ENCODE results near the gene DAPP1. TPM values are rescaled to one million over a fixed set of nuclear protein-coding genes. Genes with fewer than 3 reads are reported as not detected.
"Not testable (repeated sequence)": the region's sequence is repeated elsewhere in the genome, so short reads cannot be mapped to it uniquely, and the experiment has no call there.

DAPP1 gene
- 10 to 100 TPM; 16.7 to 17.5 TPM for total RNA-seq

DNA sequence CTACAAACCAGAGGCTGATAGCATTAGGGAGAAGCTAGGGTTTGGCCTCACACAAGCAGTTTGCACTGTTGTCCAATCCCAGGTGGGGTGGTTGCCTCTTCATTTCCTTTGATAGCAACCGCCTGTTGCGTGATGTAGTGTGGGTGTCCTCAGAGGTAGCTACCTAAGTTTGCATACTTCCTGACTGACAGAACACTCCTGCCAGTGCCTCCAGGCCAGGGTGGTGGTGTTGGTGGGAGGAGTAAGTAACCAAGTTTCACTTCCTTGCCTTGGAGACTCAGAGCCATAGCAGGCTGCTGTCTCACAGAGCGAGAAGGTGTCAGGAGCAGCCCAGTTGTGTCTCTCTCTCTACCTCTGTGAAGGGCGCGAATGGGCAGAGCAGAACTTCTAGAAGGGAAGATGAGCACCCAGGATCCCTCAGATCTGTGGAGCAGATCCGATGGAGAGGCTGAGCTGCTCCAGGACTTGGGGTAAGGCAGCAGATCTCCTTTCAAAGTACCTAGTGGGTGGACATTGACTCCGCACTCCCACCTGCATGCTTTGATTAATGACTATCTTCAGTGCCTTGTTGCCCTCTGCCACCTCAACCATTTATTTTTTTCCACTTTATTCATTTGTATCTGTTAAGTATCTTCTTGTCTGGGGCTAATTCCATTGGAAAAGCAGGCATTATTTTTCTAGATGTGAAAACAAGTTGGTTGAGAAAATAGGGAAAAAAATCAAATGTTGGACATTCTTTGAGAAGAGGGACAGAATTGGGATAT is at the start of gene DAPP1:
Gene DAPP1 (plus strand): TSS at position 283 of the 764 bp plus-strand sequence. CDS start 87 bp downstream, at position 370.
- ChIA-PET POLR2A (interaction anchor here (0.7 to 2.5 kb wide), 16 partner anchors 8 to 728 kb away, joined by 3 to 24 read pairs (median 4); partner anchors contain the start of genes ADH5, DNAJB14, H2AZ1 and LAMTOR3), CTCF (interaction anchor here (1.0 to 2.6 kb wide), 7 partner anchors 9 to 256 kb away, joined by 4 to 23 read pairs (median 5); partner anchors contain the start of genes DNAJB14 and TRMT10A)
- Mint-ChIP-seq H3K4me3 (peak within 1 kb of the TSS; percentile 90), H3K27me3 (ENCODE audit: low read depth) (no peaks in the 10 kb centered on the region), H3K9me3 (ENCODE audit: insufficient read depth) (no peaks in the 10 kb centered on the region), H3K27ac (peak within 1 kb of the TSS; percentile 96), H3K4me1 (ENCODE audit: low read depth) (peaks cover 65% of the 10 kb centered on the region), H3K36me3 (ENCODE audit: low read depth) (peaks cover 16% of the 10 kb centered on the region)
- peak; percentile 92 for DNase-seq
- peak; percentile 98 for ATAC-seq

DNA sequence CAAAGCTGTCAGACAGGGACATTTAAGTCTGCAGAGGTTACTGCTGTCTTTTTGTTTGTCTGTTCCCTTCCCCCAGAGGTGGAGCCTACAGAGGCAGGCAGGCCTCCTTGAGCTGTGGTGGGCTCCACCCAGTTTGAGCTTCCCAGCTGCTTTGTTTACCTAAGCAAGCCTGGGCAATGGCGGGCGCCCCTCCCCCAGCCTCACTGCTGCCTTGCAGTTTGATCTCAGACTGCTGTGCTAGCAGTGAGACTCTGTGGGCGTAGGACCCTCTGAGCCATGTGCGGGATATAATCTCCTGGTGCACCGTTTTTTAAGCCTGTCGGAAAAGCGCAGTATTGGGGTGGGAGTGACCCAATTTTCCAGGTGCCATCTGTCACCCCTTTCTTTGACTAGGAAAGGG is 45.8 kb upstream of the DAPP1 start:
- H3K4me1 Mint-ChIP-seq (ENCODE audit: low read depth); H3K4me3 Mint-ChIP-seq; H3K27ac Mint-ChIP-seq; ATAC-seq; CTCF ChIA-PET; H3K9me3 Mint-ChIP-seq (ENCODE audit: insufficient read depth); POLR2A ChIA-PET; H3K27me3 Mint-ChIP-seq (ENCODE audit: low read depth); H3K36me3 Mint-ChIP-seq (ENCODE audit: low read depth); DNase-seq: not testable (repeated sequence)

DNA sequence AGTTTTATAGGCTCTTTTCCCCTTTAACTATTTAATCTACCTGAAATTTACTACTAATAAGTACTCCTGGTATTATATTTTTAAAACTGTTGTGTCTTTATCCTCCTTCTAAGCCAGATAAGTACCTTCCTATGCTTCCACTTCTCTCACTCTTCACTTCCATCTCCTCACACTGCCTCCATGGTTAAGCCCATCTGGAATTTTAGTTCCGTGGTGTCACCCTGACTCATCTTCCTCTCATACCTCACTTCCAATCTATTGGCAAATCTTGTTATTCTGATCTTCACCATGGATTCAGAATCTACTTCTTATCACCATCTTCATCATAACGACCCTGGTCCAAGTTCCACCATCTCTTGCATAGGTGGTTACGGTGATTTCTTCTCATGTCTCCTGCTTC is 32.7 kb upstream of the DAPP1 start:
- DNase-seq (no peak), ATAC-seq (no peak)
- H3K4me1 Mint-ChIP-seq (ENCODE audit: low read depth) = no peaks in the 10 kb centered on the region
- peaks cover 13% of the 10 kb centered on the region for H3K27me3 Mint-ChIP-seq (ENCODE audit: low read depth)
- ChIA-PET CTCF (no interaction called here), POLR2A (no interaction called here)
- H3K4me3 Mint-ChIP-seq = no peak overlapping the region
- no peaks in the 10 kb centered on the region for H3K36me3 Mint-ChIP-seq (ENCODE audit: low read depth)
- H3K9me3 Mint-ChIP-seq (ENCODE audit: insufficient read depth) = no peaks in the 10 kb centered on the region
- H3K27ac Mint-ChIP-seq = no peak overlapping the region

GRCh38 chr4:99784842-99785241 is 31.8 kb upstream of the DAPP1 start:
- Mint-ChIP-seq H3K4me3 (no peak overlapping the region), H3K9me3 (ENCODE audit: insufficient read depth) (no peaks in the 10 kb centered on the region), H3K27me3 (ENCODE audit: low read depth) (peaks cover 20% of the 10 kb centered on the region), H3K4me1 (ENCODE audit: low read depth) (no peaks in the 10 kb centered on the region), H3K36me3 (ENCODE audit: low read depth) (no peaks in the 10 kb centered on the region), H3K27ac (no peak overlapping the region)
- POLR2A ChIA-PET = no interaction called here
- ATAC-seq = no peak
- CTCF ChIA-PET = no interaction called here
- DNase-seq = no peak

DNA sequence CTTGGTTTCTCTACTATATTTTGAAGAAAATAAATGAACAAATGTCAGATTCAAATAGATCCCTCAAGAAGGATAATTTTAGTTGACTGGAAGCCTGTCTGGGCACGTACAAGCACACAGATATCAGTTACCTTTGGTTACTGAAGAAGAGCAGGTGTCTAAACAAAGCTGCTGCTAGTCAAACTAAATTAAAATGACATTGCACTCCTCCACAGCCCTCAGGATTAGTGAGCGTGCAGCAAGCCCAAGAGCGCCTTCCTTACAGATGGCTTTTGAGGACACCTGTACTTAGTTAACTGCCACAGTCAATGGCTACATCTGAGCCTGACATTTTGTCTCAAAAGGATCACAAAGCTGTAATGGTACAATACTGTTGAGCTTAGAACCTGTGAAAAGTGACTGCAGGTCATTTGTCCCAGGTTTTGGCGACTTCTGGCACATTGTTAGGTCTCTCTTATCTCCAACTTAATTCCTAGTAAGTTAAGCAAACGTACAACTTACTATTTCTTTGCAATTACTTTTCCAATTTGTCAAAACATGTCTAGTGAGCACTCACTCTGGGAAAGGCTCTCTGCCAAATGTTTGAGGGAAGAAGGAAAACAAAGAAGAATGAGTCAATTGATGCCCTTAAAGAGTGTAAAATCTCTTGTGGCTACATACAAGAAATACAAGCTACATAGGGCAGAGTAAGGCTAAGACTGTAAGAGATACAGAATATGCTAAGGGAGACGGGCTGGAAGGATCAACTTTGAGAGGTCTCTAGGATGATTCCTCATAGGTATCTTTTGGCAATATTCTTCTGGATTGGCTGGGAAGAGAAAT is 25.6 kb upstream of the DAPP1 start:
- ATAC-seq (no peak), DNase-seq (no peak)
- Mint-ChIP-seq H3K9me3 (ENCODE audit: insufficient read depth) (no peaks in the 10 kb centered on the region), H3K36me3 (ENCODE audit: low read depth) (no peaks in the 10 kb centered on the region), H3K4me3 (no peak overlapping the region), H3K27me3 (ENCODE audit: low read depth) (peaks cover 28% of the 10 kb centered on the region), H3K4me1 (ENCODE audit: low read depth) (no peaks in the 10 kb centered on the region), H3K27ac (no peak overlapping the region)
- ChIA-PET CTCF (no interaction called here), POLR2A (no interaction called here)

DNA sequence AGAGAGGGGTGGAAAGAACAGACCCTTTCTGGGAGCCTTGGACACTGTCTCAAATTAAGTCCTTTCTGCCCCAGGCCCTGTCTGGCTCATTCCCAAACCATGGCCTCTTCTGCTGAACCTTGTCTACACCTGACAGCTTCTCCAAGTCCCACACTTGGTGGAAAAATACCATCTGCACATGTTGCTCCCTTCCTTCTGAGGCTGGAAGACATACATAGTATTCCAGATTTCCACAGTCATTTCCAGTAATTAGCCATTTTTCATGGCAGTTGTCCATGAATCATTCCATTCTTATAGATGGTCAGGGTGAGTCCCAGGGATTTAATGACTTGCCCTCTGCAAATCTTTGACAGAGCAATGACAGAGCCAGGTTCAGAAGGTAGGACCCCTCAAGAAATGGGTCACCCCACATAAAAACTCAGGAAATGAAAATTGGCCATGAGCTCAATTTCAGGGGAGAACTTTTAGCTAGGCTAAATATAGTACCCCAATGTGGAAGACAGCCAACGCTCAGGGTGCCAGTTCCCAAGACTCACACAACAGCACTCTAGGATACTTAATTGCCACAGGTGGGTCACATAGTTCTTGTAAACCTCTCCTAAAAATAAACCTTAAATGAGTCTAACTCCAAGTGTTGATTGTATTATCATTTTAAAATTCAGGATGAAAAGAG is 16.2 kb upstream of the DAPP1 start:
- Mint-ChIP-seq H3K4me1 (ENCODE audit: low read depth) (no peaks in the 10 kb centered on the region), H3K36me3 (ENCODE audit: low read depth) (no peaks in the 10 kb centered on the region), H3K27ac (no peak overlapping the region), H3K27me3 (ENCODE audit: low read depth) (peaks cover 33% of the 10 kb centered on the region), H3K4me3 (no peak overlapping the region), H3K9me3 (ENCODE audit: insufficient read depth) (no peaks in the 10 kb centered on the region)
- ChIA-PET POLR2A (no interaction called here), CTCF (interaction anchor here (0.7 to 1.8 kb wide), 3 partner anchors 8 to 11 kb away, joined by 3 to 12 read pairs (median 4); no protein-coding TSS in a partner anchor)
- DNase-seq (no peak), ATAC-seq (no peak)

GRCh38 chr4:99801005-99801699 is 15.5 kb upstream of the DAPP1 start:
- no peaks in the 10 kb centered on the region for H3K36me3 Mint-ChIP-seq (ENCODE audit: low read depth)
- peaks cover 29% of the 10 kb centered on the region for H3K27me3 Mint-ChIP-seq (ENCODE audit: low read depth)
- ATAC-seq (no peak), DNase-seq (no peak)
- no peaks in the 10 kb centered on the region for H3K9me3 Mint-ChIP-seq (ENCODE audit: insufficient read depth)
- ChIA-PET CTCF (interaction anchor here (0.7 to 2.7 kb wide), 2 partner anchors 8 to 10 kb away, joined by 3 to 16 read pairs; no protein-coding TSS in a partner anchor), POLR2A (no interaction called here)
- no peak overlapping the region for H3K27ac Mint-ChIP-seq
- no peaks in the 10 kb centered on the region for H3K4me1 Mint-ChIP-seq (ENCODE audit: low read depth)
- H3K4me3 Mint-ChIP-seq = no peak overlapping the region

- Mint-ChIP-seq H3K36me3 (ENCODE audit: low read depth) (no peaks in the 10 kb centered on the region), H3K9me3 (ENCODE audit: insufficient read depth) (no peaks in the 10 kb centered on the region), H3K27ac (no peak overlapping the region), H3K27me3 (ENCODE audit: low read depth) (peaks cover 23% of the 10 kb centered on the region), H3K4me1 (ENCODE audit: low read depth) (peaks cover 2% of the 10 kb centered on the region), H3K4me3 (no peak overlapping the region)
- POLR2A ChIA-PET = no interaction called here
- ATAC-seq = no peak
- CTCF ChIA-PET = interaction anchor here (1.5 to 2.7 kb wide), 3 partner anchors 8 to 240 kb away, joined by 5 to 16 read pairs (median 5); partner anchors contain the start of gene TRMT10A
- DNase-seq = no peak
Observed at GRCh38 chr4:99803566-99804101, 13.0 kb upstream of the DAPP1 start.

GRCh38 chr4:99806545-99806944 is 10.1 kb upstream of the DAPP1 start:
- H3K36me3 Mint-ChIP-seq (ENCODE audit: low read depth) = no peaks in the 10 kb centered on the region
- no peak overlapping the region for H3K27ac Mint-ChIP-seq
- ChIA-PET POLR2A (no interaction called here), CTCF (interaction anchor here (0.6 to 3.1 kb wide), 3 partner anchors 11 to 278 kb away, joined by 3 to 23 read pairs (median 3); partner anchors contain the start of gene DAPP1)
- H3K27me3 Mint-ChIP-seq (ENCODE audit: low read depth) = peaks cover 18% of the 10 kb centered on the region
- H3K4me1 Mint-ChIP-seq (ENCODE audit: low read depth) = peaks cover 7% of the 10 kb centered on the region
- H3K4me3 Mint-ChIP-seq = no peak overlapping the region
- DNase-seq (no peak), ATAC-seq (no peak)
- H3K9me3 Mint-ChIP-seq (ENCODE audit: insufficient read depth) = no peaks in the 10 kb centered on the region

DNA sequence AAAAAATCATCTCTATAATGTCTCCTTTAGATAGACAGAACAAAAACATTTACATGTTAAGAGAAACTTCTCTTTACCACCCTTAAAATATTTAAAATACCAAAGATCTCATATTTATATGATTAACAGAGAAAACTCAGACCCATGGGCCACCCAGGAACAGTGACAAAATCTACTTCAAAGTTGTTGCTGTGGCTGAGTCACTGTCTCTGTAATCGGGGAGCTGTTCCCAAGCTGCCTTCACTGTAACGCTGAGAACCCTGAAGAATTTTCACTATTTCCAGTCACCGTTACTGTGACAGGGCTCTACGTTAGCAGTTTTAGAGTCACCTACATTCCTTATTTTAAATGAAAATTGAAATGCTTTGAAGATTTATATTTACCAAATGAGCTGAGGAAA is 9.0 kb upstream of the DAPP1 start:
- no peak for ATAC-seq
- Mint-ChIP-seq H3K4me3 (no peak overlapping the region), H3K36me3 (ENCODE audit: low read depth) (no peaks in the 10 kb centered on the region), H3K27me3 (ENCODE audit: low read depth) (peaks cover 16% of the 10 kb centered on the region), H3K4me1 (ENCODE audit: low read depth) (peaks cover 14% of the 10 kb centered on the region), H3K9me3 (ENCODE audit: insufficient read depth) (no peaks in the 10 kb centered on the region), H3K27ac (no peak overlapping the region)
- ChIA-PET POLR2A (interaction anchor here (1.0 to 1.3 kb wide), 3 partner anchors 9 to 719 kb away, joined by 3 to 7 read pairs (median 4); partner anchors contain the start of genes ADH5, DAPP1 and TRMT10A), CTCF (interaction anchor here (0.6 to 3.1 kb wide), 35 partner anchors 8 to 690 kb away, joined by 3 to 46 read pairs (median 5); partner anchors contain the start of genes DAPP1, DNAJB14, H2AZ1 and LAMTOR3)
- no peak for DNase-seq
